Spleen (tissue), 7 donors: Measurements from ENCODE around the gene EFNA4.

Experiments
- CTCF ChIP-seq, 11 experiments: fragments of 200-600 bp in 7 of 11; fragments of 450-650 bp in 4 of 11; sonication (generic) in 4 of 11; IDR thresholded peaks in 8 of 11; conservative IDR thresholded peaks in 3 of 11; 1 replicate in 7 of 11; 2 replicates in 4 of 11; pipeline versions ENCODE4 v1.4.0 to v1.8.0; 2016 to 2021; ENCODE audit warnings: antibody characterized with exemption in 11 of 11, inconsistent platforms in 4 of 11, mild to moderate bottlenecking in 1 of 11
- POLR2A ChIP-seq, 3 donors: fragments of 450-650 bp; IDR thresholded peaks; one replicate each; pipeline ENCODE4 v1.5.1; 2017; ENCODE audit warnings: antibody characterized with exemption in 3 of 3, mild to moderate bottlenecking in 1 of 3
- POLR2AphosphoS5 ChIP-seq, 3 donors: sonication (generic); formaldehyde crosslinking; IDR thresholded peaks; one replicate each; pipeline ENCODE4 v1.5.1; 2017; ENCODE audit warnings: antibody characterized with exemption in 3 of 3
- donor health status: DM: no; HTN: no; CAD: no; lungs with moderate emphysema.
- donor health status: DM: no; HTN: no; CAD: no.
- donor health status: DM: no; HTN: no; CAD: no.

- TF ChIP-seq CTCF (IDR thresholded peaks at IDR 0.05 in 8 of 11, conservative IDR thresholded peaks at IDR 0.05 in 3 of 11) (no peak), POLR2A (IDR thresholded peaks at IDR 0.05) (no peak), POLR2AphosphoS5 (IDR thresholded peaks at IDR 0.05) (no peak)
These were observed 8.2 kb downstream of the EFNA4 start for GRCh38 chr1:155071701-155072100.
